GM21367 (cell line): ENCODE measurements around the gene NSG2.
"Not testable (repeated sequence)": the region's sequence is repeated elsewhere in the genome, so short reads cannot be mapped to it uniquely, and the experiment has no call there.

Experiments
- ATAC-seq: cut with Tn5 transposase; IDR thresholded peaks from one replicate; pipeline ENCODE4 v1.9.1; 2021; ENCODE audit not compliant: unreplicated experiment

The NSG2 gene

GRCh38 chr5:174101195-174101730, 55.8 kb downstream of the NSG2 start:
- ATAC-seq: no peak

GRCh38 chr5:174102574-174102973, 57.1 kb downstream of the NSG2 start:
- not testable (repeated sequence) for ATAC-seq

GRCh38 chr5:174106997-174107655, 61.6 kb downstream of the NSG2 start:
- ATAC-seq: no peak

- ATAC-seq: no peak
Measured at GRCh38 chr5:174108745-174109144, 63.2 kb downstream of the NSG2 start.

GRCh38 chr5:174109698-174110260, 64.3 kb downstream of the NSG2 start:
- ATAC-seq: no peak

GRCh38 chr5:174110310-174110709, 64.8 kb downstream of the NSG2 start:
- no peak for ATAC-seq

GRCh38 chr5:174111287-174111973, 65.9 kb downstream of the NSG2 start:
- ATAC-seq: no peak

GRCh38 chr5:174115226-174115625, 69.7 kb downstream of the NSG2 start:
- no peak for ATAC-seq

- no peak for ATAC-seq
Measured at GRCh38 chr5:174118823-174119467, 73.4 kb downstream of the NSG2 start.

- ATAC-seq: no peak
Measured at GRCh38 chr5:174119468-174119881, 74.0 kb downstream of the NSG2 start.

GRCh38 chr5:174120401-174121005, 75.0 kb downstream of the NSG2 start:
- ATAC-seq: no peak

GRCh38 chr5:174134545-174134944, 89.0 kb downstream of the NSG2 start:
- no peak for ATAC-seq

- no peak for ATAC-seq
Measured at GRCh38 chr5:174139623-174140022, 94.1 kb downstream of the NSG2 start.

GRCh38 chr5:174140452-174141020, 95.0 kb downstream of the NSG2 start:
- ATAC-seq: no peak

- ATAC-seq: no peak
Measured at GRCh38 chr5:174141398-174141797, 95.9 kb downstream of the NSG2 start.

- ATAC-seq: no peak
Measured at GRCh38 chr5:174145091-174145490, 99.6 kb downstream of the NSG2 start.

- no peak for ATAC-seq
Measured at GRCh38 chr5:174145821-174146220, 100.3 kb downstream of the NSG2 start.

- no peak for ATAC-seq
Measured at GRCh38 chr5:174146556-174146955, 101.0 kb downstream of the NSG2 start.

GRCh38 chr5:174147012-174147411, 101.5 kb downstream of the NSG2 start:
- not testable (repeated sequence) for ATAC-seq

GRCh38 chr5:174147551-174147950, 102.0 kb downstream of the NSG2 start:
- ATAC-seq: no peak

GRCh38 chr5:174148721-174149120, 103.2 kb downstream of the NSG2 start:
- no peak for ATAC-seq
